Measurements from ENCODE around the gene ACTRT3.

GRCh38 chr3:169787120-169787519 is 17.8 kb upstream of the ACTRT3 start:
- TF ChIP-seq CTCF (IDR thresholded peaks at IDR 0.05; ENCODE audit: insufficient read depth, low read length), result no peak
- TF ChIP-seq REST (IDR thresholded peaks at IDR 0.05; ENCODE audit: insufficient replicate concordance, low read depth), result no peak
- TF ChIP-seq POLR2AphosphoS5 (IDR thresholded peaks at IDR 0.05; ENCODE audit: low read depth), result no peak
- TF ChIP-seq SPI1 (IDR thresholded peaks at IDR 0.05; ENCODE audit: borderline replicate concordance, low read depth), result no peak

Data from HL-60 (cell line).